Activated CD8-positive, alpha-beta T cell treated with anti-CD3 and anti-CD28 coated beads for 36 hours (primary cell): ENCODE data around the gene TP73. TPM values are rescaled to one million over a fixed set of nuclear protein-coding genes. Genes with fewer than 3 reads are reported as not detected.

Experiments
- ATAC-seq: fragments of 200-7000 bp; cut with Tn5 transposase; one replicate; pipeline ENCODE4 v1.10.0; 2021; ENCODE audit warnings: mild to moderate bottlenecking, moderate library complexity
- CTCF ChIA-PET: fragments of 350-600 bp; sonication (Branson Sonifier 250); formaldehyde crosslinking; loops from one replicate; lab custom pipeline; 2021; ENCODE audit warnings: antibody characterized with exemption; lab: Charles Lee
- POLR2A ChIA-PET: fragments of 350-600 bp; sonication (Branson Sonifier 250); formaldehyde crosslinking; loops from one replicate; lab custom pipeline; 2021; ENCODE audit warnings: antibody characterized with exemption; lab: Charles Lee
- DNase-seq: peaks from one replicate; pipeline ENCODE4 v3.0.0-alpha.2; 2020
- H3K27ac Mint-ChIP-seq: one replicate; pipeline ENCODE4 v1.8.0; 2021; ENCODE audit warnings: mild to moderate bottlenecking, mixed read lengths
- H3K27me3 Mint-ChIP-seq: one replicate; pipeline ENCODE4 v1.8.0; 2021; ENCODE audit warnings: mixed read lengths
- H3K36me3 Mint-ChIP-seq: one replicate; pipeline ENCODE4 v1.8.0; 2021; ENCODE audit warnings: low read depth, mixed read lengths
- H3K4me1 Mint-ChIP-seq: one replicate; pipeline ENCODE4 v1.8.0; 2021; ENCODE audit warnings: low read depth, mixed read lengths
- H3K4me3 Mint-ChIP-seq: one replicate; pipeline ENCODE4 v1.8.0; 2021; ENCODE audit warnings: mild to moderate bottlenecking, moderate library complexity, mixed read lengths
- H3K9me3 Mint-ChIP-seq: one replicate; pipeline ENCODE4 v1.8.0; 2021; ENCODE audit warnings: mixed read lengths
- intact Hi-C: fragments of 100-400 bp; cut with micrococcal nuclease; formaldehyde crosslinking; loops from one replicate; pipeline ENCODE4 v1.10.0; 2022
- total RNA-seq, 2 experiments: library from RNA; stranded (reverse); gene quantifications; one replicate each; pipeline ENCODE4 v1.2.3, GENCODE V29; 2021
- TF ChIP-seq, protein P1 (sequence below): fragments of 200-600 bp; IDR thresholded peaks from one replicate; pipeline ENCODE4 v1.8.0; 2022; ENCODE audit warnings: antibody characterized with exemption, mild to moderate bottlenecking

TP73 gene
- total RNA-seq, 2 experiments from 2014 or later = 0.60 to 0.68 TPM

DNA sequence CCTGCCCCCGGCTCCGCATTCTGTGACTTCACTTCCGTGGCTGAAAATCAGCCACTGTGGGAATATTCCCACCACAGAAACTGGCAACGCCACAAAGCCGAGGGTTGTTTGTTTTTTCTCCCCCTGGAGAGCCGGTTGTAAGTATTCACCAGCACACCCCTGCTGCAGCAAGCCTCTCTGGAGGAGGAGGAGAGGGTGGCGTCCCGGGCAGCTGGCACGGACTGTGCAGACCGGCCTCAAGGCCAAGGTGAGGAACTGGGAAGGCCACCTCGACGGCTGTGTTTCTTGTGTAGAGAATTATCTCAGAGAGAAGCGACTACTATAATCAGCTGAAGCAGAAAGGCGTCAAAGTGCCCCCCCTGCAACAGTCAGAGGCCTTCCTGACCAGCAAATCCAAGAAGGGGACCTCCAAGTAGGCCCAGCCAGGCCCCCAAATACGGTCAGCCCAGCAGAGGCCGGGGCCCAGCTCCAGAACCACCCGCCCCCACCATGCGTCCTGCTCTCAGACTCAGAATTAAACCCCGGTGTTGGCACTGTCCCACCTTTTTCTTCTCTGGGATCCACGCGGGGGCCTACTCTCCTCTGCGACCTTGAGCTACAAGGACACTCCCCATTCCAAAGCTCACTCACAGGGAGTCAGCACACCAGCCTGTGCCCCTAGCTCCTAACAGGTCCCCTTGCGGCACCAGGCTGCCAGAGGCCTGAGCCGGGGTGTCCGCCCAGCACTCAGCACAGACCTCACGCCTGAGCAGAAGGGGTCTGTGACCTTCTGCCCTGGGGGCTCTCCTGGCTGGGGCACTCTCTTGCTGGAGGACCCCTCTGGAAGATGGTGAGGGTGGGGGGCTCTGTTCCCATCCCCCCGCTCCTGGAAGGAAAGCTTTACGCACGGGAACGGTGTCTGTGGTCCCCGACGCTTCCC, 119.1 kb downstream of the TP73 start:
- peak overlapping the region; percentile 77 for H3K4me3 Mint-ChIP-seq
- H3K27ac Mint-ChIP-seq = peak overlapping the region; percentile 87
- intact Hi-C loops = no loop called here
- ChIA-PET POLR2A (interaction anchor here (0.6 to 1.4 kb wide), 4 partner anchors 10 to 128 kb away, joined by 3 to 5 read pairs (median 4); partner anchors contain the start of gene C1orf174), CTCF (no interaction called here)
- peaks cover 11% of the 10 kb centered on the region for H3K4me1 Mint-ChIP-seq
- TF ChIP-seq, protein P1, sequence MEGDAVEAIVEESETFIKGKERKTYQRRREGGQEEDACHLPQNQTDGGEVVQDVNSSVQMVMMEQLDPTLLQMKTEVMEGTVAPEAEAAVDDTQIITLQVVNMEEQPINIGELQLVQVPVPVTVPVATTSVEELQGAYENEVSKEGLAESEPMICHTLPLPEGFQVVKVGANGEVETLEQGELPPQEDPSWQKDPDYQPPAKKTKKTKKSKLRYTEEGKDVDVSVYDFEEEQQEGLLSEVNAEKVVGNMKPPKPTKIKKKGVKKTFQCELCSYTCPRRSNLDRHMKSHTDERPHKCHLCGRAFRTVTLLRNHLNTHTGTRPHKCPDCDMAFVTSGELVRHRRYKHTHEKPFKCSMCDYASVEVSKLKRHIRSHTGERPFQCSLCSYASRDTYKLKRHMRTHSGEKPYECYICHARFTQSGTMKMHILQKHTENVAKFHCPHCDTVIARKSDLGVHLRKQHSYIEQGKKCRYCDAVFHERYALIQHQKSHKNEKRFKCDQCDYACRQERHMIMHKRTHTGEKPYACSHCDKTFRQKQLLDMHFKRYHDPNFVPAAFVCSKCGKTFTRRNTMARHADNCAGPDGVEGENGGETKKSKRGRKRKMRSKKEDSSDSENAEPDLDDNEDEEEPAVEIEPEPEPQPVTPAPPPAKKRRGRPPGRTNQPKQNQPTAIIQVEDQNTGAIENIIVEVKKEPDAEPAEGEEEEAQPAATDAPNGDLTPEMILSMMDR = no peak
- ATAC-seq = peak; percentile 0
- H3K9me3 Mint-ChIP-seq = no peaks in the 10 kb centered on the region
- H3K27me3 Mint-ChIP-seq = no peaks in the 10 kb centered on the region
- no peak for DNase-seq
- no peaks in the 10 kb centered on the region for H3K36me3 Mint-ChIP-seq

DNA sequence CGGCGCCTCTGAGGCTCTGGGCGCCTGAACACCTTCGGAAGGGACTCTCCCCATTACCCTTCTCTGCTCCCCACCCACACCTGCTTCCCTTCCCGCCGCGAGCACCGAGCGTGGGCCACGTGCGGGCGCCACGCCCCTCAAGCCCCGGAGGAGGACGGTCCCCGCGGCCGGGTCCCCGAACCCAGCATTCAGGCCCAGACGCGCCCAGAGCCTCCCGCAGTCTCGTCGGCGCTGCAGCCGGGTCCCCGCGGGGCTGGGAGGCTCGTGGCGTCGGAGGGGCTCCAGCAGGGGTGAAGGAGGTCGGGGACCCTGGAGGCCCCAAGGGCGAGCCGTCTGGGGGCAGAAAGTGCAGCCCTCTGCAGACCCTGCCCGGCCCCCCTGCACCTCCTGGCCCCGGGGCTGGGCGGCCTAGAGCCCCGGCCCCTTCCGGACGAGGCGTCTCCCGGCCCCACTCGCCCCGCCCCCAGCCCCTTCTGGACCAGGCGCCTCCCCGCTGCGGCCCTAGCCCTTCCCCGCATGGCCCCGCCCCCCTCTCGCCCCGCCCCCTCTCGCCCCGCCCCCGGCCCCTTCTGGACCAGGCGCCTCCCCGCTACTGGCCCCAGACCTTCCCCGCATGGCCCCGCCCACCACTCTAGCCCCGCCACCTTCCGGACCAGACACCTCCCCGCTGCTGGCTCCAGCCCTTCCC, 119.9 kb downstream of the TP73 start:
- no peaks in the 10 kb centered on the region for H3K27me3 Mint-ChIP-seq
- TF ChIP-seq, protein P1 = no peak
- DNase-seq (peak; percentile 93), ATAC-seq (peak; percentile 84)
- no peaks in the 10 kb centered on the region for H3K36me3 Mint-ChIP-seq
- POLR2A ChIA-PET = interaction anchor here (0.6 to 1.4 kb wide), 4 partner anchors 11 to 128 kb away, joined by 3 to 5 read pairs (median 4); partner anchors contain the start of gene C1orf174
- H3K9me3 Mint-ChIP-seq = no peaks in the 10 kb centered on the region
- CTCF ChIA-PET = no interaction called here
- peaks cover 11% of the 10 kb centered on the region for H3K4me1 Mint-ChIP-seq
- peak overlapping the region; percentile 77 for H3K4me3 Mint-ChIP-seq
- peak overlapping the region; percentile 87 for H3K27ac Mint-ChIP-seq
- intact Hi-C loops = no loop called here

- no peaks in the 10 kb centered on the region for H3K36me3 Mint-ChIP-seq
- H3K27ac Mint-ChIP-seq = peak within 1 kb of the TSS; percentile 87
- peaks cover 11% of the 10 kb centered on the region for H3K4me1 Mint-ChIP-seq
- POLR2A ChIA-PET = interaction anchor here (1.2 kb wide), 1 partner anchor 22 kb away, joined by 3 read pairs; no protein-coding TSS in a partner anchor
- no peak for DNase-seq
- H3K27me3 Mint-ChIP-seq = no peaks in the 10 kb centered on the region
- TF ChIP-seq, protein P1 = no peak
- ATAC-seq = no peak
- CTCF ChIA-PET = interaction anchor here (0.8 to 2.4 kb wide), 3 partner anchors 21 to 26 kb away, joined by 4 to 7 read pairs (median 5); partner anchors contain the start of gene LRRC47
- H3K4me3 Mint-ChIP-seq = peak within 1 kb of the TSS; percentile 77
- no peaks in the 10 kb centered on the region for H3K9me3 Mint-ChIP-seq
- intact Hi-C loops = no loop called here
Observed at GRCh38 chr1:3772715-3773571, 120.6 kb downstream of the TP73 start, which contains the start of gene SMIM1. SMIM1 (plus strand) TSS chr1:3772749; CDS start chr1:3775374, 2,625 bp downstream.

- no peak for ATAC-seq
- POLR2A ChIA-PET = interaction anchor here (1.0 to 1.2 kb wide), 2 partner anchors 10 to 21 kb away, joined by 3 read pairs; no protein-coding TSS in a partner anchor
- no peak overlapping the region for H3K27ac Mint-ChIP-seq
- H3K4me1 Mint-ChIP-seq = peaks cover 11% of the 10 kb centered on the region
- intact Hi-C loops = no loop called here
- H3K4me3 Mint-ChIP-seq = no peak overlapping the region
- H3K36me3 Mint-ChIP-seq = no peaks in the 10 kb centered on the region
- CTCF ChIA-PET = interaction anchor here (0.8 to 2.4 kb wide), 4 partner anchors 20 to 84 kb away, joined by 3 to 7 read pairs (median 4); partner anchors contain the start of genes CEP104, DFFB and LRRC47
- H3K9me3 Mint-ChIP-seq = no peaks in the 10 kb centered on the region
- TF ChIP-seq, protein P1 = no peak
- no peak for DNase-seq
- H3K27me3 Mint-ChIP-seq = no peaks in the 10 kb centered on the region
Observed at GRCh38 chr1:3773572-3774275, 121.4 kb downstream of the TP73 start.
